WTC11 (cell line): ENCODE measurements around the gene NCOA3. TPM values are rescaled to one million over a fixed set of nuclear protein-coding genes. Genes with fewer than 3 reads are reported as not detected.

Experiments used
- ATAC-seq: fragments of 200-7000 bp; cut with Tn5 transposase; 2 replicates; pipeline ENCODE4 v1.10.0; 2021; ENCODE audit warnings: mild to moderate bottlenecking, moderate library complexity
- CTCF ChIA-PET: fragments of 300-600 bp; sonication (Branson Sonifier 250); formaldehyde crosslinking; loops from one replicate; lab custom pipeline; 2021; ENCODE audit warnings: antibody characterized with exemption; lab: Charles Lee
- POLR2A ChIA-PET: fragments of 350-600 bp; sonication (Branson Sonifier 250); formaldehyde crosslinking; loops from one replicate; lab custom pipeline; 2021; ENCODE audit warnings: antibody characterized with exemption; lab: Charles Lee
- DNase-seq: peaks from one replicate; pipeline ENCODE4 v3.0.0; 2021; ENCODE audit warnings: low spot score
- H3K27ac Mint-ChIP-seq: 2 replicates; pipeline ENCODE4 v1.8.0; 2021; ENCODE audit warnings: mixed read lengths
- H3K27me3 Mint-ChIP-seq: 2 replicates; pipeline ENCODE4 v1.8.0; 2021; ENCODE audit warnings: low read depth, mild to moderate bottlenecking, moderate library complexity, mixed read lengths
- H3K36me3 Mint-ChIP-seq: 2 replicates; pipeline ENCODE4 v1.8.0; 2021; ENCODE audit warnings: mixed read lengths
- H3K4me1 Mint-ChIP-seq: 2 replicates; pipeline ENCODE4 v1.8.0; 2022; ENCODE audit warnings: mixed read lengths
- H3K4me3 Mint-ChIP-seq: 2 replicates; pipeline ENCODE4 v1.8.0; 2021; ENCODE audit warnings: mild to moderate bottlenecking, moderate library complexity, mixed read lengths
- H3K9me3 Mint-ChIP-seq: 2 replicates; pipeline ENCODE4 v1.8.0; 2021; ENCODE audit warnings: mixed read lengths
- ELF4 ChIP-seq: sonication (generic); formaldehyde crosslinking; IDR thresholded peaks from 2 replicates; pipeline ENCODE4 v1.8.1; 2022; ENCODE audit warnings: low read depth, mild to moderate bottlenecking, moderate library complexity, missing genetic modification reagents
- ESRRA ChIP-seq: sonication (generic); formaldehyde crosslinking; IDR thresholded peaks from 2 replicates; pipeline ENCODE4 v1.8.1; 2022; ENCODE audit warnings: mild to moderate bottlenecking, missing genetic modification reagents, borderline replicate concordance
- total RNA-seq: library from RNA; stranded (reverse); gene quantifications from 3 replicates; pipeline ENCODE4 v1.2.3, GENCODE V29; 2021
- TF ChIP-seq, protein P1 (sequence below): fragments of 200-600 bp; IDR thresholded peaks from 2 replicates; pipeline ENCODE4 v1.8.0; 2022; ENCODE audit warnings: antibody characterized with exemption
- TF ChIP-seq, protein P2 (sequence below): sonication (generic); formaldehyde crosslinking; conservative IDR thresholded peaks from 2 replicates; pipeline ENCODE4 v1.8.1; 2023; ENCODE audit warnings: mild to moderate bottlenecking, low read depth, missing genetic modification reagents, moderate library complexity
- TF ChIP-seq, protein P3 (sequence below): sonication (generic); formaldehyde crosslinking; IDR thresholded peaks from 2 replicates; pipeline ENCODE4 v1.8.0; 2023; ENCODE audit warnings: missing genetic modification reagents
- TF ChIP-seq, protein P4 (sequence below): sonication (generic); formaldehyde crosslinking; IDR thresholded peaks from 2 replicates; pipeline ENCODE4 v1.8.1; 2023; ENCODE audit warnings: mild to moderate bottlenecking, missing genetic modification reagents, moderate library complexity
- TF ChIP-seq, protein P5 (sequence below): sonication (generic); formaldehyde crosslinking; IDR thresholded peaks from 2 replicates; pipeline ENCODE4 v1.8.0; 2022; ENCODE audit warnings: missing genetic modification reagents
- TF ChIP-seq, protein P6 (sequence below): sonication (generic); formaldehyde crosslinking; IDR thresholded peaks from 2 replicates; pipeline ENCODE4 v1.8.1; 2022; ENCODE audit warnings: missing genetic modification reagents, borderline replicate concordance

NCOA3 gene
- total RNA-seq, 1 experiment from 2014 or later: 25.2 TPM

DNA sequence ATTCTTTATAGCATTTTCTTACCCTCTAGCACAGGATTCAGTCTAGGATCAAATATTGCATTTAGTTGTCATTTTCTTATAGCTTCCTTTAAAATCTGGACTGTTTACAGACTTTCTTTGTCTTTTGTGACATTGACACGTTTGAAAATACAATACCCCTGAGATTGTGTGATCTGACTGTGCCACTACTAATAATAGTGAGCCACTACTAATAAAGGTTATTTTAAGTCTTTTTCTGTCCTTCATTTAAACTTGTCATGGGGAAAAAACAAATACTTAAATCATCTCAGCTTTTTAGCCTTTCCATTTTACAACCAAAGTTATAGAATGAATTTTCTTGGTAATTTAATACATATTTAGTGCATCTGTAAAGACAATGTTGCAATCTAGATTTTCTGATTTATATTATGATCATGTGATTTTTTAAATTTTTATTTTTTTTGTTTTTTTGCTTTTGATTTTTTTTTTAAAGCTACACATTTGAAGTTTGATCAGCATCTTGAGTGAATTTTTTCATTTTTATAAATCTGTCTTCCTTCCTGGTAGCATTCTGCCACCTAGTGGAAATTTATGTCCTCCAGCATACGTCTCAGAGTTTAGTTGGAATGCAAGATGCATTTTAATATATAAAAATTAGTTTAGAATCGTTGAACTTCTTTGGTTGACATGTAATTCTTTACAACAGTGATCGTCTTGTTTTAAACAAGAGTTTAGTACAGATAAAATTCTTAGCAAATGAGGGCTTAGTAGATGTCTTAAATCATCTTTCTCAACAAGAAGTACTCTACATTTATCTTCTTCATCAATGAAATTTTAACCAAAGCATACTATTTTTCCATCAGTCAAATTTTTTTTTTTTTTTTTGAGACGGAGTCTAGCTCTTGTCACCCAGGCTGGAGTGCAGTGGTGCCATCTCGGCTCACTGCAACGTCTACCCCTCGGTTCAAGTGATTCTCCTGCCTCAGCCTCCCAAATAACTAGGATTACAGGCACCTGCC lies 119.4 kb downstream of the NCOA3 start:
- DNase-seq: no peak
- TF ChIP-seq, protein P1, sequence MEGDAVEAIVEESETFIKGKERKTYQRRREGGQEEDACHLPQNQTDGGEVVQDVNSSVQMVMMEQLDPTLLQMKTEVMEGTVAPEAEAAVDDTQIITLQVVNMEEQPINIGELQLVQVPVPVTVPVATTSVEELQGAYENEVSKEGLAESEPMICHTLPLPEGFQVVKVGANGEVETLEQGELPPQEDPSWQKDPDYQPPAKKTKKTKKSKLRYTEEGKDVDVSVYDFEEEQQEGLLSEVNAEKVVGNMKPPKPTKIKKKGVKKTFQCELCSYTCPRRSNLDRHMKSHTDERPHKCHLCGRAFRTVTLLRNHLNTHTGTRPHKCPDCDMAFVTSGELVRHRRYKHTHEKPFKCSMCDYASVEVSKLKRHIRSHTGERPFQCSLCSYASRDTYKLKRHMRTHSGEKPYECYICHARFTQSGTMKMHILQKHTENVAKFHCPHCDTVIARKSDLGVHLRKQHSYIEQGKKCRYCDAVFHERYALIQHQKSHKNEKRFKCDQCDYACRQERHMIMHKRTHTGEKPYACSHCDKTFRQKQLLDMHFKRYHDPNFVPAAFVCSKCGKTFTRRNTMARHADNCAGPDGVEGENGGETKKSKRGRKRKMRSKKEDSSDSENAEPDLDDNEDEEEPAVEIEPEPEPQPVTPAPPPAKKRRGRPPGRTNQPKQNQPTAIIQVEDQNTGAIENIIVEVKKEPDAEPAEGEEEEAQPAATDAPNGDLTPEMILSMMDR: peak; percentile 48; the same call in 1 of the 2 replicates
- TF ChIP-seq ELF4 (CRISPR knock-in tag): no peak
- TF ChIP-seq, all 79 proteins: peak for 1
- peaks cover 6% of the 10 kb centered on the region; the same call in 1 of the 2 replicates for H3K36me3 Mint-ChIP-seq
- ATAC-seq: no peak
- no peaks in the 10 kb centered on the region for H3K27me3 Mint-ChIP-seq
- no peak overlapping the region for H3K27ac Mint-ChIP-seq
- H3K4me1 Mint-ChIP-seq: peaks cover 12% of the 10 kb centered on the region
- H3K4me3 Mint-ChIP-seq: no peak overlapping the region
- POLR2A ChIA-PET: interaction anchor here (0.7 kb wide), 1 partner anchor 39 kb away, joined by 4 read pairs; no protein-coding TSS in a partner anchor
- CTCF ChIA-PET: interaction anchor here (0.6 to 2.4 kb wide), 16 partner anchors 9 to 425 kb away, joined by 3 to 21 read pairs (median 6); partner anchors contain the start of gene NCOA3
- no peaks in the 10 kb centered on the region for H3K9me3 Mint-ChIP-seq

DNA sequence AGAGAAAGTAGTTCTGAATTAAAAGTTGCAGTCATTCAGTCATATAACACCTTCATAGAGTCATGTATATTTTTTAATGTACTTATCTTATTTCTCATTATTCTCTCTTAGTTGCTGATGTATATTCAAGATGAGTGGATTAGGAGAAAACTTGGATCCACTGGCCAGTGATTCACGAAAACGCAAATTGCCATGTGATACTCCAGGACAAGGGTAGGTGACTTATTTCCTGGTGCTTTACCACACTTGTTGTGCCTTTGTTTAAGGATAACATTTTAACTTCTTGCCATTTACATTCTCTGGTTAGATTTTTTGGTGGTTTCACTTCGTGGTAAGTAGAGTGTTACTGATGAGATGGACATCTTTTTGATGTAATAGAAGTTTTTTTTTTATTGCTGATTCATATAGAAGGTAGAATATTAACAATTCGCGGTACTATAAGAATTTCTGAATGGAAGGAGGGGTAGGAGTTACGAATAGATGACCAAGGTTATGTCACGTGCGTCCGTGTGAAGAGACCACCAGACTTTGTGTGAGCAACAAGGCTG lies 120.5 kb downstream of the NCOA3 start:
- DNase-seq: no peak
- peaks cover 12% of the 10 kb centered on the region for H3K4me1 Mint-ChIP-seq

More for the DNA sequence above, 120.5 kb downstream of the NCOA3 start:
- no peak for ATAC-seq
- no peak overlapping the region for H3K4me3 Mint-ChIP-seq
- POLR2A ChIA-PET: no interaction called here
- TF ChIP-seq, protein P2, sequence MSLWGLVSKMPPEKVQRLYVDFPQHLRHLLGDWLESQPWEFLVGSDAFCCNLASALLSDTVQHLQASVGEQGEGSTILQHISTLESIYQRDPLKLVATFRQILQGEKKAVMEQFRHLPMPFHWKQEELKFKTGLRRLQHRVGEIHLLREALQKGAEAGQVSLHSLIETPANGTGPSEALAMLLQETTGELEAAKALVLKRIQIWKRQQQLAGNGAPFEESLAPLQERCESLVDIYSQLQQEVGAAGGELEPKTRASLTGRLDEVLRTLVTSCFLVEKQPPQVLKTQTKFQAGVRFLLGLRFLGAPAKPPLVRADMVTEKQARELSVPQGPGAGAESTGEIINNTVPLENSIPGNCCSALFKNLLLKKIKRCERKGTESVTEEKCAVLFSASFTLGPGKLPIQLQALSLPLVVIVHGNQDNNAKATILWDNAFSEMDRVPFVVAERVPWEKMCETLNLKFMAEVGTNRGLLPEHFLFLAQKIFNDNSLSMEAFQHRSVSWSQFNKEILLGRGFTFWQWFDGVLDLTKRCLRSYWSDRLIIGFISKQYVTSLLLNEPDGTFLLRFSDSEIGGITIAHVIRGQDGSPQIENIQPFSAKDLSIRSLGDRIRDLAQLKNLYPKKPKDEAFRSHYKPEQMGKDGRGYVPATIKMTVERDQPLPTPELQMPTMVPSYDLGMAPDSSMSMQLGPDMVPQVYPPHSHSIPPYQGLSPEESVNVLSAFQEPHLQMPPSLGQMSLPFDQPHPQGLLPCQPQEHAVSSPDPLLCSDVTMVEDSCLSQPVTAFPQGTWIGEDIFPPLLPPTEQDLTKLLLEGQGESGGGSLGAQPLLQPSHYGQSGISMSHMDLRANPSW (CRISPR knock-in tag): no peak
- TF ChIP-seq, protein P3, sequence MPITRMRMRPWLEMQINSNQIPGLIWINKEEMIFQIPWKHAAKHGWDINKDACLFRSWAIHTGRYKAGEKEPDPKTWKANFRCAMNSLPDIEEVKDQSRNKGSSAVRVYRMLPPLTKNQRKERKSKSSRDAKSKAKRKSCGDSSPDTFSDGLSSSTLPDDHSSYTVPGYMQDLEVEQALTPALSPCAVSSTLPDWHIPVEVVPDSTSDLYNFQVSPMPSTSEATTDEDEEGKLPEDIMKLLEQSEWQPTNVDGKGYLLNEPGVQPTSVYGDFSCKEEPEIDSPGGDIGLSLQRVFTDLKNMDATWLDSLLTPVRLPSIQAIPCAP (CRISPR knock-in tag): no peak
- TF ChIP-seq, protein P4, sequence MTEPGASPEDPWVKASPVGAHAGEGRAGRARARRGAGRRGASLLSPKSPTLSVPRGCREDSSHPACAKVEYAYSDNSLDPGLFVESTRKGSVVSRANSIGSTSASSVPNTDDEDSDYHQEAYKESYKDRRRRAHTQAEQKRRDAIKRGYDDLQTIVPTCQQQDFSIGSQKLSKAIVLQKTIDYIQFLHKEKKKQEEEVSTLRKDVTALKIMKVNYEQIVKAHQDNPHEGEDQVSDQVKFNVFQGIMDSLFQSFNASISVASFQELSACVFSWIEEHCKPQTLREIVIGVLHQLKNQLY (CRISPR knock-in tag): no peak
- TF ChIP-seq, protein P5, sequence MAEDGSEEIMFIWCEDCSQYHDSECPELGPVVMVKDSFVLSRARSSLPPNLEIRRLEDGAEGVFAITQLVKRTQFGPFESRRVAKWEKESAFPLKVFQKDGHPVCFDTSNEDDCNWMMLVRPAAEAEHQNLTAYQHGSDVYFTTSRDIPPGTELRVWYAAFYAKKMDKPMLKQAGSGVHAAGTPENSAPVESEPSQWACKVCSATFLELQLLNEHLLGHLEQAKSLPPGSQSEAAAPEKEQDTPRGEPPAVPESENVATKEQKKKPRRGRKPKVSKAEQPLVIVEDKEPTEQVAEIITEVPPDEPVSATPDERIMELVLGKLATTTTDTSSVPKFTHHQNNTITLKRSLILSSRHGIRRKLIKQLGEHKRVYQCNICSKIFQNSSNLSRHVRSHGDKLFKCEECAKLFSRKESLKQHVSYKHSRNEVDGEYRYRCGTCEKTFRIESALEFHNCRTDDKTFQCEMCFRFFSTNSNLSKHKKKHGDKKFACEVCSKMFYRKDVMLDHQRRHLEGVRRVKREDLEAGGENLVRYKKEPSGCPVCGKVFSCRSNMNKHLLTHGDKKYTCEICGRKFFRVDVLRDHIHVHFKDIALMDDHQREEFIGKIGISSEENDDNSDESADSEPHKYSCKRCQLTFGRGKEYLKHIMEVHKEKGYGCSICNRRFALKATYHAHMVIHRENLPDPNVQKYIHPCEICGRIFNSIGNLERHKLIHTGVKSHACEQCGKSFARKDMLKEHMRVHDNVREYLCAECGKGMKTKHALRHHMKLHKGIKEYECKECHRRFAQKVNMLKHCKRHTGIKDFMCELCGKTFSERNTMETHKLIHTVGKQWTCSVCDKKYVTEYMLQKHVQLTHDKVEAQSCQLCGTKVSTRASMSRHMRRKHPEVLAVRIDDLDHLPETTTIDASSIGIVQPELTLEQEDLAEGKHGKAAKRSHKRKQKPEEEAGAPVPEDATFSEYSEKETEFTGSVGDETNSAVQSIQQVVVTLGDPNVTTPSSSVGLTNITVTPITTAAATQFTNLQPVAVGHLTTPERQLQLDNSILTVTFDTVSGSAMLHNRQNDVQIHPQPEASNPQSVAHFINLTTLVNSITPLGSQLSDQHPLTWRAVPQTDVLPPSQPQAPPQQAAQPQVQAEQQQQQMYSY: no peak
- TF ChIP-seq, protein P6, sequence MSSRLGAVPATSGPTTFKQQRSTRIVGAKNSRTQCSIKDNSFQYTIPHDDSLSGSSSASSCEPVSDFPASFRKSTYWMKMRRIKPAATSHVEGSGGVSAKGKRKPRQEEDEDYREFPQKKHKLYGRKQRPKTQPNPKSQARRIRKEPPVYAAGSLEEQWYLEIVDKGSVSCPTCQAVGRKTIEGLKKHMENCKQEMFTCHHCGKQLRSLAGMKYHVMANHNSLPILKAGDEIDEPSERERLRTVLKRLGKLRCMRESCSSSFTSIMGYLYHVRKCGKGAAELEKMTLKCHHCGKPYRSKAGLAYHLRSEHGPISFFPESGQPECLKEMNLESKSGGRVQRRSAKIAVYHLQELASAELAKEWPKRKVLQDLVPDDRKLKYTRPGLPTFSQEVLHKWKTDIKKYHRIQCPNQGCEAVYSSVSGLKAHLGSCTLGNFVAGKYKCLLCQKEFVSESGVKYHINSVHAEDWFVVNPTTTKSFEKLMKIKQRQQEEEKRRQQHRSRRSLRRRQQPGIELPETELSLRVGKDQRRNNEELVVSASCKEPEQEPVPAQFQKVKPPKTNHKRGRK (CRISPR knock-in tag): no peak
- TF ChIP-seq ESRRA: no peak
- TF ChIP-seq, all 79 proteins: peak for 0
- Mint-ChIP-seq H3K27ac (peak overlapping the region; percentile 1; the same call in 1 of the 2 replicates), H3K36me3 (peaks cover 11% of the 10 kb centered on the region), H3K27me3 (no peaks in the 10 kb centered on the region), H3K9me3 (no peaks in the 10 kb centered on the region)
- CTCF ChIA-PET: interaction anchor here (2.3 kb wide), 1 partner anchor 101 kb away, joined by 10 read pairs; no protein-coding TSS in a partner anchor
